SK-N-SH (cell line): ENCODE data around the gene SSR1. TPM values are rescaled to one million over a fixed set of nuclear protein-coding genes. Genes with fewer than 3 reads are reported as not detected.

Source experiments
- CTCF ChIA-PET: fragments of 300-600, 350-600 bp; formaldehyde crosslinking; extraction: SDS; loops from one replicate; lab custom pipeline; 2021; lab: Yijun Ruan, JAX
- POLR2A ChIA-PET: fragments of 350-600 bp; sonication (Branson Sonifier 250); formaldehyde crosslinking; extraction: SDS; loops from one replicate; lab custom pipeline; 2020; ENCODE audit warnings: antibody characterized with exemption, inconsistent platforms; lab: Yijun Ruan, JAX
- DNase-seq: peaks from one replicate; pipeline ENCODE4 v3.0.0; 2012
- H2AFZ ChIP-seq: fragments of 200-600 bp; sonication (generic); 2 replicates; pipeline ENCODE4 v1.8.1; 2016; ENCODE audit warnings: antibody characterized with exemption, mild to moderate bottlenecking, low read depth
- H3F3A ChIP-seq: fragments of 200-600 bp; sonication (generic); replicated peaks from 2 replicates; pipeline ENCODE3; 2016; ENCODE audit warnings: antibody characterized with exemption, mild to moderate bottlenecking; ENCODE audit not compliant: insufficient read depth
- H3K27ac ChIP-seq, 2 experiments: fragments of 200-500 bp in 1 of 2; fragments of 200-600 bp in 1 of 2; sonication (Bioruptor generic) in 1 of 2; sonication (generic), shearing (Covaris generic) in 1 of 2; 2 replicates each; pipeline versions ENCODE4 v1.5.1 to v1.6.1; 2014 to 2016; ENCODE audit warnings: low read depth in 2 of 2, inconsistent platforms in 1 of 2, low read length in 1 of 2, mild to moderate bottlenecking in 1 of 2, mixed read lengths in 1 of 2
- H3K27me3 ChIP-seq: fragments of 200-600 bp; sonication (generic), shearing (Covaris generic); 2 replicates; pipeline ENCODE4 v1.6.1; 2016; ENCODE audit warnings: mixed run types; ENCODE audit not compliant: insufficient read depth
- H3K36me3 ChIP-seq, 2 experiments: fragments of 200-500 bp in 1 of 2; fragments of 200-600 bp in 1 of 2; sonication (Bioruptor generic) in 1 of 2; sonication (generic) in 1 of 2; replicated peaks in 1 of 2; 2 replicates each; pipeline versions ENCODE3 to v1.5.1; 2014 to 2016; ENCODE audit warnings: low read length in 1 of 2, mild to moderate bottlenecking in 1 of 2; ENCODE audit not compliant: insufficient read depth in 2 of 2, control insufficient read depth in 1 of 2
- H3K4me1 ChIP-seq, 2 experiments: fragments of 200-500 bp in 1 of 2; fragments of 200-600 bp in 1 of 2; sonication (Bioruptor generic) in 1 of 2; sonication (generic), shearing (Covaris generic) in 1 of 2; 2 replicates each; pipeline versions ENCODE4 v1.5.1 to v1.6.1; 2014 to 2016; ENCODE audit warnings: low read depth in 1 of 2, low read length in 1 of 2, mixed run types in 1 of 2; ENCODE audit not compliant: insufficient read depth in 2 of 2, control insufficient read depth in 1 of 2
- H3K4me2 ChIP-seq: fragments of 200-600 bp; sonication (generic), shearing (Covaris generic); 2 replicates; pipeline ENCODE4 v1.6.1; 2017; ENCODE audit warnings: mixed run types
- H3K4me3 ChIP-seq, 2 experiments: fragments of 200-500 bp in 1 of 2; fragments of 200-600 bp in 1 of 2; sonication (Bioruptor generic) in 1 of 2; sonication (generic), shearing (Covaris generic) in 1 of 2; 2 replicates each; pipeline versions ENCODE4 v1.5.1 to v1.8.1; 2014 to 2016; ENCODE audit warnings: low read depth in 2 of 2, inconsistent platforms in 1 of 2, low read length in 1 of 2, mild to moderate bottlenecking in 1 of 2, mixed read lengths in 1 of 2, moderate library complexity in 1 of 2
- H3K79me2 ChIP-seq: fragments of 200-600 bp; sonication (generic); 2 replicates; pipeline ENCODE4 v1.8.1; 2017; ENCODE audit warnings: mild to moderate bottlenecking; ENCODE audit not compliant: insufficient read depth
- H3K9ac ChIP-seq: fragments of 200-600 bp; sonication (generic); 2 replicates; pipeline ENCODE4 v1.6.1; 2017; ENCODE audit warnings: mixed run types
- H3K9me2 ChIP-seq: fragments of 200-600 bp; sonication (generic); 2 replicates; pipeline ENCODE4 v1.6.1; 2017; ENCODE audit warnings: mixed run types
- H3K9me3 ChIP-seq: fragments of 200-600 bp; sonication (generic); 2 replicates; pipeline ENCODE4 v1.6.1; 2017; ENCODE audit warnings: mixed run types, mild to moderate bottlenecking, moderate library complexity
- H4K20me1 ChIP-seq: fragments of 200-600 bp; sonication (generic); 2 replicates; pipeline ENCODE4 v1.6.1; 2017; ENCODE audit warnings: mild to moderate bottlenecking, mixed run types; ENCODE audit not compliant: insufficient read depth
- CHD2 ChIP-seq: fragments of 150-350 bp; IDR thresholded peaks from 2 replicates; pipeline ENCODE4 v1.6.1; 2018; ENCODE audit warnings: low read length; ENCODE audit not compliant: partially characterized antibody
- CTCF ChIP-seq: fragments of 200-600 bp; sonication (generic); IDR thresholded peaks from 2 replicates; pipeline ENCODE4 v1.6.1; 2017; ENCODE audit warnings: antibody characterized with exemption, mild to moderate bottlenecking, moderate library complexity
- ELF1 ChIP-seq: IDR thresholded peaks from 2 replicates; pipeline ENCODE4 v1.4.0; 2012
- EP300 ChIP-seq, 2 experiments: IDR thresholded peaks; 2 replicates each; pipeline versions ENCODE4 v1.4.0 to v1.6.1; 2012; ENCODE audit warnings: borderline replicate concordance in 1 of 2, low read depth in 1 of 2, low read length in 1 of 2
- EZH2phosphoT487 ChIP-seq: fragments of 200-600 bp; sonication (generic); IDR thresholded peaks from 2 replicates; pipeline ENCODE4 v1.6.1; 2017; ENCODE audit warnings: low read depth, mixed run types, mild to moderate bottlenecking, antibody characterized with exemption, moderate library complexity, borderline replicate concordance
- FOSL2 ChIP-seq: IDR thresholded peaks from 2 replicates; pipeline ENCODE4 v1.4.0; 2012; ENCODE audit warnings: low read depth, mild to moderate bottlenecking, moderate library complexity, borderline replicate concordance
- FOXM1 ChIP-seq: IDR thresholded peaks from 2 replicates; pipeline ENCODE4 v1.4.0; 2012; ENCODE audit warnings: low read depth, mild to moderate bottlenecking
- IRF3 ChIP-seq: fragments of 150-350 bp; IDR thresholded peaks from 2 replicates; pipeline ENCODE4 v1.6.1; 2016; ENCODE audit warnings: mild to moderate bottlenecking, low read depth, low read length
- MEF2A ChIP-seq: IDR thresholded peaks from 2 replicates; pipeline ENCODE4 v1.4.0; 2012; ENCODE audit warnings: low read depth, borderline replicate concordance
- MXI1 ChIP-seq: IDR thresholded peaks from 2 replicates; pipeline ENCODE4 v1.6.1; 2012; ENCODE audit warnings: mild to moderate bottlenecking, low read depth, low read length, improper control_type of control experiment
- POLR2AphosphoS5 ChIP-seq: IDR thresholded peaks from 2 replicates; pipeline ENCODE4 v1.6.1; 2012; ENCODE audit warnings: low read depth, low read length
- RAD21 ChIP-seq: IDR thresholded peaks from 2 replicates; pipeline ENCODE4 v1.6.1; 2012; ENCODE audit warnings: mild to moderate bottlenecking, low read length
- RCOR1 ChIP-seq: fragments of 150-350 bp; IDR thresholded peaks from 2 replicates; pipeline ENCODE4 v1.6.1; 2017; ENCODE audit warnings: antibody characterized with exemption, low read length
- RFX5 ChIP-seq: IDR thresholded peaks from 2 replicates; pipeline ENCODE4 v1.6.1; 2012; ENCODE audit warnings: mild to moderate bottlenecking, improper control_type of control experiment, low read length
- SIN3A ChIP-seq: IDR thresholded peaks from 2 replicates; pipeline ENCODE4 v1.6.1; 2012; ENCODE audit warnings: low read depth, mild to moderate bottlenecking, low read length, moderate library complexity, borderline replicate concordance
- SMC3 ChIP-seq: IDR thresholded peaks from 2 replicates; pipeline ENCODE4 v1.6.1; 2012; ENCODE audit warnings: low read depth, low read length, improper control_type of control experiment
- USF1 ChIP-seq: IDR thresholded peaks from 2 replicates; pipeline ENCODE4 v1.4.0; 2012; ENCODE audit warnings: low read depth, borderline replicate concordance
- USF2 ChIP-seq: fragments of 150-350 bp; IDR thresholded peaks from 2 replicates; pipeline ENCODE4 v1.6.1; 2017; ENCODE audit warnings: antibody characterized with exemption, low read length, low read depth, borderline replicate concordance
- ZBTB33 ChIP-seq: IDR thresholded peaks from 2 replicates; pipeline ENCODE4 v1.4.0; 2012; ENCODE audit warnings: low read depth, borderline replicate concordance
- whole genome bisulfite sequencing: methylation state at CpG from one replicate; pipeline ENCODE4 v1.1.6; 2017; ENCODE audit warnings: low lambda C conversion rate; 5-methylcytosine and 5-hydroxymethylcytosine counted together
- polyA plus RNA-seq, 3 experiments: library from polyadenylated mRNA; depleted of rRNA; stranded (reverse); fragments of >200 nt; gene quantifications; 2 replicates each; pipeline ENCODE4 v1.2.3, GENCODE V29; 2012

Gene SSR1
- polyA plus RNA-seq, 1 of the 3 experiments (the other 2 are of a cell fraction): 50.7 TPM

- H3F3A ChIP-seq: no peaks in the 10 kb centered on the region
- H3K4me1 ChIP-seq: peaks cover 6 to 18% of the 10 kb centered on the region in 2 experiments; a peak in 2 of 4 replicates
- H3K9me3 ChIP-seq: no peaks in the 10 kb centered on the region
- H3K9ac ChIP-seq: no peak overlapping the region
- no peaks in the 10 kb centered on the region for H3K36me3 ChIP-seq
- 83% methylated on average over 13 of the region's 17 CpGs for WGBS
- H3K27me3 ChIP-seq: no peaks in the 10 kb centered on the region
- no peak overlapping the region for H3K27ac ChIP-seq
- TF ChIP-seq RCOR1 (no peak), MXI1 (no peak), EZH2phosphoT487 (no peak), USF2 (no peak)
- H3K4me2 ChIP-seq: no peak overlapping the region
- CTCF ChIA-PET: interaction anchor here (0.8 to 3.9 kb wide), 2 partner anchors 11 to 21 kb away, joined by 4 to 23 read pairs; no protein-coding TSS in a partner anchor
- H3K9me2 ChIP-seq: no peaks in the 10 kb centered on the region
- no peak for DNase-seq
- no peaks in the 10 kb centered on the region for H4K20me1 ChIP-seq
- H3K79me2 ChIP-seq: no peaks in the 10 kb centered on the region
- POLR2A ChIA-PET: no interaction called here
- H3K4me3 ChIP-seq: no peak overlapping the region
- no peak overlapping the region for H2AFZ ChIP-seq
Observed at GRCh38 chr6:7264686-7265384, 48.2 kb downstream of the SSR1 start.

GRCh38 chr6:7264041-7264440 lies 49.0 kb downstream of the SSR1 start:
- H3K4me3 ChIP-seq: no peak overlapping the region
- peaks cover 6 to 18% of the 10 kb centered on the region in 2 experiments; a peak in 2 of 4 replicates for H3K4me1 ChIP-seq
- POLR2A ChIA-PET: no interaction called here
- no peak overlapping the region for H3K27ac ChIP-seq
- no peaks in the 10 kb centered on the region for H3F3A ChIP-seq
- no peak for DNase-seq
- no peaks in the 10 kb centered on the region for H3K79me2 ChIP-seq
- no peaks in the 10 kb centered on the region for H3K36me3 ChIP-seq
- no peak overlapping the region for H2AFZ ChIP-seq
- CTCF ChIA-PET: interaction anchor here (3.9 kb wide), 1 partner anchor 11 kb away, joined by 23 read pairs; no protein-coding TSS in a partner anchor
- H3K27me3 ChIP-seq: no peaks in the 10 kb centered on the region
- H3K9me2 ChIP-seq: no peaks in the 10 kb centered on the region
- H4K20me1 ChIP-seq: no peaks in the 10 kb centered on the region
- H3K4me2 ChIP-seq: no peak overlapping the region
- no peaks in the 10 kb centered on the region for H3K9me3 ChIP-seq
- H3K9ac ChIP-seq: no peak overlapping the region
- WGBS: 90% methylated on average over 15 of the region's 15 CpGs
- no peak for TF ChIP-seq FOSL2
- TF ChIP-seq FOXM1: no peak
- no peak for TF ChIP-seq RAD21
- no peak for TF ChIP-seq MEF2A
- no peak for TF ChIP-seq SMC3
- TF ChIP-seq CHD2: no peak
- no peak for TF ChIP-seq EP300 (IDR thresholded peaks at IDR 0.05; ENCODE audit: borderline replicate concordance in 1 of 2, low read depth in 1 of 2, low read length in 1 of 2)
- no peak for TF ChIP-seq SIN3A
- TF ChIP-seq POLR2AphosphoS5: no peak
- no peak for TF ChIP-seq ELF1
- TF ChIP-seq CTCF: no peak
- TF ChIP-seq RFX5: no peak
- TF ChIP-seq ZBTB33: no peak
- TF ChIP-seq USF2: no peak
- TF ChIP-seq IRF3: no peak
- no peak for TF ChIP-seq USF1
